Upper lobe of left lung (tissue), 4 donors: ENCODE results near the gene SP140.

Experiments used
- EP300 ChIP-seq, 4 donors: sonication (generic); formaldehyde crosslinking; IDR thresholded peaks; one replicate each; pipeline ENCODE4 v1.5.1; 2017; ENCODE audit warnings: antibody characterized with exemption in 4 of 4, control low read depth in 2 of 4
- POLR2A ChIP-seq, 4 donors: fragments of 450-650 bp; IDR thresholded peaks; one replicate each; pipeline ENCODE4 v1.5.1; 2016 to 2017; ENCODE audit warnings: antibody characterized with exemption in 4 of 4, mild to moderate bottlenecking in 2 of 4
- POLR2AphosphoS5 ChIP-seq, 2 donors: sonication (generic); formaldehyde crosslinking; IDR thresholded peaks; one replicate each; pipeline ENCODE4 v1.5.1; 2017; ENCODE audit warnings: antibody characterized with exemption in 2 of 2
- TF ChIP-seq, protein P1 (sequence below), 6 experiments: fragments of 450-650 bp in 4 of 6; fragments of 200-600 bp in 2 of 6; sonication (generic) in 2 of 6; IDR thresholded peaks; one replicate each; pipeline ENCODE4 v1.5.1; 2016 to 2019; ENCODE audit warnings: antibody characterized with exemption in 6 of 6

DNA sequence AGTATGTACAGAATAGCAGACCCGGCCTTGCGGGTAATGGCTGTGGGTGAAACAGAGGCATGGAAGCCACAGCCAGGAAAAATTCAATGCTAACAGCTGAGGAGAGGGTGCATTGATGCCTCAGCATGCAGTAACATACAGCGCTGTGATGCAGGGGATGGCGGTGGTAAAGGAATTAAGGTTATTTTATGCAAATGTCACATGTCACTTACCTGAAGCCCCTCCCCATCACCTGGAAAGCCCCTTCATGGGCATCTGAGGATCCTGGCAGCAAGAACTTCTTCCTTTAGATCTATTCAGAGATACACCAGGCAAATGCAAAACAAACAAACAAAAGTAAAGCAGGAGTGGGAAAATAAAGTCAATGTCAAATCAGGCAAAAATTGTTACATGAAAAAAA, 4.0 kb upstream of the SP140 start:
- TF ChIP-seq, protein P1, sequence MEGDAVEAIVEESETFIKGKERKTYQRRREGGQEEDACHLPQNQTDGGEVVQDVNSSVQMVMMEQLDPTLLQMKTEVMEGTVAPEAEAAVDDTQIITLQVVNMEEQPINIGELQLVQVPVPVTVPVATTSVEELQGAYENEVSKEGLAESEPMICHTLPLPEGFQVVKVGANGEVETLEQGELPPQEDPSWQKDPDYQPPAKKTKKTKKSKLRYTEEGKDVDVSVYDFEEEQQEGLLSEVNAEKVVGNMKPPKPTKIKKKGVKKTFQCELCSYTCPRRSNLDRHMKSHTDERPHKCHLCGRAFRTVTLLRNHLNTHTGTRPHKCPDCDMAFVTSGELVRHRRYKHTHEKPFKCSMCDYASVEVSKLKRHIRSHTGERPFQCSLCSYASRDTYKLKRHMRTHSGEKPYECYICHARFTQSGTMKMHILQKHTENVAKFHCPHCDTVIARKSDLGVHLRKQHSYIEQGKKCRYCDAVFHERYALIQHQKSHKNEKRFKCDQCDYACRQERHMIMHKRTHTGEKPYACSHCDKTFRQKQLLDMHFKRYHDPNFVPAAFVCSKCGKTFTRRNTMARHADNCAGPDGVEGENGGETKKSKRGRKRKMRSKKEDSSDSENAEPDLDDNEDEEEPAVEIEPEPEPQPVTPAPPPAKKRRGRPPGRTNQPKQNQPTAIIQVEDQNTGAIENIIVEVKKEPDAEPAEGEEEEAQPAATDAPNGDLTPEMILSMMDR (IDR thresholded peaks at IDR 0.05): no peak
- TF ChIP-seq POLR2A (IDR thresholded peaks at IDR 0.05): no peak
- no peak for TF ChIP-seq POLR2AphosphoS5 (IDR thresholded peaks at IDR 0.05)
- no peak for TF ChIP-seq EP300 (IDR thresholded peaks at IDR 0.05)
